ENCODE results near the gene GCLM. TPM values are rescaled to one million over a fixed set of nuclear protein-coding genes. Genes with fewer than 3 reads are reported as not detected.

GCLM gene
- total and polyA plus RNA-seq, 9 of the 15 experiments (the other 6 are each of a cell fraction or from before 2014, with no cell fraction given) = 9.3 to 71.6 (median 24.5) TPM

- TF ChIP-seq GMEB1 (CRISPR knock-in tag; IDR thresholded peaks at IDR 0.05) = no peak
These were observed 4.2 kb downstream of the GCLM start (continued) for GRCh38 chr1:93905051-93905450.

GRCh38 chr1:93904228-93904627, 5.0 kb downstream of the GCLM start:
- H3K36me3 ChIP-seq (ENCODE audit: control insufficient read depth, insufficient read depth, low read length) = peaks cover 58% of the 10 kb centered on the region
- in situ Hi-C loops (cut with MboI) (no loop called here), intact Hi-C loops (cut with micrococcal nuclease) (no loop called here)
- FAIRE-seq (no peak), ATAC-seq (no peak), DNase-seq (ENCODE audit: extremely low read depth in 1 of 4, low spot score in 3 of 4) (no peak)
- WGBS (ENCODE audit: insufficient coverage, low coverage, missing lambda C conversion rate) = 66% methylated on average over 2 of the region's 2 CpGs
- H3K4me1 ChIP-seq (replicated peaks in 1 of 2; ENCODE audit: control insufficient read depth in 2 of 2, insufficient read depth in 2 of 2, low read length in 2 of 2) = peaks cover 4 to 19% of the 10 kb centered on the region in 2 experiments; a peak in 4 of 5 replicates
- TF ChIP-seq ETV6 (IDR thresholded peaks at IDR 0.05; ENCODE audit: borderline replicate concordance in 1 of 2, low read depth in 2 of 2, low read length in 1 of 2) (peak in 1 of 2 experiments; percentile 50; a peak in 1 of 4 replicates), ETV6 (CRISPR knock-in tag; IDR thresholded peaks at IDR 0.05; ENCODE audit: borderline replicate concordance) (no peak), ZNF316 (IDR thresholded peaks at IDR 0.05) (peak; percentile 44), MED1 (CRISPR knock-in tag; IDR thresholded peaks at IDR 0.05; ENCODE audit: borderline replicate concordance) (no peak), C11orf30 (IDR thresholded peaks at IDR 0.05; ENCODE audit: low read depth) (peak; percentile 44), ZC3H11A (IDR thresholded peaks at IDR 0.05; ENCODE audit: low read depth, low read length) (no peak), NRF1 (conservative IDR thresholded peaks at IDR 0.05 in 1 of 2, IDR thresholded peaks at IDR 0.05 in 1 of 2) (no peak)
- no TSS peak for BruUV-seq (replicated peaks)
- H3K4me2 ChIP-seq (ENCODE audit: insufficient read depth, low read length) = no peak overlapping the region
- POLR2A ChIA-PET = no interaction called here
- no peak overlapping the region for H3K9ac ChIP-seq (ENCODE audit: insufficient read depth in 1 of 2, low read depth in 2 of 2, low read length in 2 of 2)
- H4K20me1 ChIP-seq (replicated peaks; ENCODE audit: control insufficient read depth, insufficient read depth, low read length) = peaks cover 15% of the 10 kb centered on the region
- no peak overlapping the region for H3K4me3 ChIP-seq
- peaks cover 68% of the 10 kb centered on the region for H3K79me2 ChIP-seq (ENCODE audit: control insufficient read depth, insufficient read depth, low read length)
- no peak overlapping the region for H3K27ac ChIP-seq (ENCODE audit: extremely low read depth, low read depth, low read length)
- no peaks in the 10 kb centered on the region for H3K9me3 ChIP-seq (replicated peaks; ENCODE audit: control insufficient read depth, insufficient read depth, low read depth, low read length)
- H3K27me3 ChIP-seq (ENCODE audit: control insufficient read depth in 2 of 2, insufficient read depth in 2 of 2, low read length in 2 of 2) = no peaks in the 10 kb centered on the region
- H3K9me1 ChIP-seq (ENCODE audit: control insufficient read depth, insufficient read depth, low read length) = no peaks in the 10 kb centered on the region
- CTCF ChIA-PET (ENCODE audit: low intra/inter-chr PET ratio) = no interaction called here
- no peak overlapping the region for H2AFZ ChIP-seq (ENCODE audit: low read depth, low read length)

Measured in K562 (cell line).